Fibroblast of lung (primary cell): ENCODE results near the gene VAC14.
A peak's percentile ranks its signal among the peaks of the same experiment; 100 is the strongest.

Experiments
- CTCF ChIP-seq, 2 donors: IDR thresholded peaks in 1 of 2; conservative IDR thresholded peaks in 1 of 2; 1 replicate in 1 of 2; 2 replicates in 1 of 2; pipeline ENCODE4 v1.5.1; 2011 to 2012; ENCODE audit warnings: low read length in 2 of 2, control low read depth in 1 of 2, inconsistent platforms in 1 of 2, low read depth in 1 of 2, mild to moderate bottlenecking in 1 of 2
- EZH2 ChIP-seq: IDR thresholded peaks from 2 replicates; pipeline ENCODE4 v1.5.1; 2012; ENCODE audit warnings: low read length, control low read depth, mild to moderate bottlenecking; ENCODE audit errors: missing control alignments

- TF ChIP-seq CTCF (conservative IDR thresholded peaks at IDR 0.05 in 1 of 2, IDR thresholded peaks at IDR 0.05 in 1 of 2; ENCODE audit: low read depth in 1 of 2, low read length in 2 of 2): peak; percentile 41 to 57
- TF ChIP-seq EZH2: no peak
Measured at GRCh38 chr16:70703041-70703834, 97.7 kb downstream of the VAC14 start.
